Loucy (cell line): ENCODE measurements around the gene MPZL1.

ENCODE experiments used
- EZH2phosphoT487 ChIP-seq: fragments of 200-600 bp; IDR thresholded peaks from 2 replicates; pipeline ENCODE4 v1.6.1; 2018; ENCODE audit warnings: antibody characterized with exemption, mild to moderate bottlenecking, moderate library complexity, borderline replicate concordance
- TF ChIP-seq, protein P1 (sequence below): fragments of 200-600 bp; sonication (generic); conservative IDR thresholded peaks from 2 replicates; pipeline ENCODE4 v1.5.1; 2014; ENCODE audit warnings: mild to moderate bottlenecking, antibody characterized with exemption, low read length

DNA sequence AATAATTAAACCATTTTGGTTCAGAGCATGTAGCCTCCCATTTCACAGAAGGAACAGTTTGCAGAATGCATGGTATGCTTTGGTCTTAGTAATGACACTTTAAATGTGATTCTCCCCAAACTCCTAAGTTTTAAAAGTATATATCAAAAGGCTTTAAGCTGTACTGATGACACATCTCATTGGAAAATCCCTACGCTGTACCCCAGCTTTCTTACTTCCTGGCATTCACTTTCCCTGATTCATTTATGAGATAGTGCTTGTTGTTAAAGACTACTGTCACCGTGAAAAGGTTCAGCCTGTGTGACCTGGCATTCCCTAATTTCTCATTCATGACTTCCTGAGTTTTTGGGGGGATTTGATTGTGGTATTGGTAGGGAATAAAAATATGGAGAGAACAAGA lies 53.4 kb downstream of the MPZL1 start:
- TF ChIP-seq, protein P1, sequence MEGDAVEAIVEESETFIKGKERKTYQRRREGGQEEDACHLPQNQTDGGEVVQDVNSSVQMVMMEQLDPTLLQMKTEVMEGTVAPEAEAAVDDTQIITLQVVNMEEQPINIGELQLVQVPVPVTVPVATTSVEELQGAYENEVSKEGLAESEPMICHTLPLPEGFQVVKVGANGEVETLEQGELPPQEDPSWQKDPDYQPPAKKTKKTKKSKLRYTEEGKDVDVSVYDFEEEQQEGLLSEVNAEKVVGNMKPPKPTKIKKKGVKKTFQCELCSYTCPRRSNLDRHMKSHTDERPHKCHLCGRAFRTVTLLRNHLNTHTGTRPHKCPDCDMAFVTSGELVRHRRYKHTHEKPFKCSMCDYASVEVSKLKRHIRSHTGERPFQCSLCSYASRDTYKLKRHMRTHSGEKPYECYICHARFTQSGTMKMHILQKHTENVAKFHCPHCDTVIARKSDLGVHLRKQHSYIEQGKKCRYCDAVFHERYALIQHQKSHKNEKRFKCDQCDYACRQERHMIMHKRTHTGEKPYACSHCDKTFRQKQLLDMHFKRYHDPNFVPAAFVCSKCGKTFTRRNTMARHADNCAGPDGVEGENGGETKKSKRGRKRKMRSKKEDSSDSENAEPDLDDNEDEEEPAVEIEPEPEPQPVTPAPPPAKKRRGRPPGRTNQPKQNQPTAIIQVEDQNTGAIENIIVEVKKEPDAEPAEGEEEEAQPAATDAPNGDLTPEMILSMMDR: no peak
- TF ChIP-seq EZH2phosphoT487: no peak
